Keratinocyte (primary cell): ENCODE measurements around the gene KIFC3. TPM values are rescaled to one million over a fixed set of nuclear protein-coding genes. Genes with fewer than 3 reads are reported as not detected.
"Not testable (repeated sequence)": the region's sequence is repeated elsewhere in the genome, so short reads cannot be mapped to it uniquely, and the experiment has no call there.

ENCODE experiments used
- DNase-seq: peaks from one replicate; pipeline ENCODE4 v3.0.0-alpha.2; 2011; ENCODE audit warnings: low read depth, missing footprints, low spot score
- FAIRE-seq: peaks from 2 replicates; lab custom pipeline; 2011; peaks lifted over from hg19 to GRCh38; lab: Jason Lieb, UNC
- H2AFZ ChIP-seq: 2 replicates; pipeline ENCODE4 v1.6.0; 2012; ENCODE audit warnings: low read length, control low read depth, inconsistent platforms; ENCODE audit not compliant: control insufficient read depth
- H3K27ac ChIP-seq: 2 replicates; pipeline ENCODE4 v1.5.1; 2011; ENCODE audit warnings: low read length; ENCODE audit not compliant: control insufficient read depth, insufficient read depth
- H3K27me3 ChIP-seq: 3 replicates; pipeline ENCODE4 v1.6.0; 2011; ENCODE audit warnings: low read length; ENCODE audit not compliant: control insufficient read depth, insufficient read depth; ENCODE audit errors: extremely low read depth
- H3K36me3 ChIP-seq, 2 experiments: 2 replicates in 1 of 2; 3 replicates in 1 of 2; pipeline ENCODE4 v1.5.1; 2011; ENCODE audit warnings: low read length in 2 of 2, mild to moderate bottlenecking in 1 of 2; ENCODE audit not compliant: control insufficient read depth in 2 of 2, insufficient read depth in 2 of 2; ENCODE audit errors: extremely low read depth in 1 of 2
- H3K4me1 ChIP-seq: 3 replicates; pipeline ENCODE4 v1.5.1; 2011; ENCODE audit warnings: low read length; ENCODE audit not compliant: control insufficient read depth, insufficient read depth; ENCODE audit errors: extremely low read depth
- H3K4me2 ChIP-seq: 3 replicates; pipeline ENCODE4 v1.6.0; 2011; ENCODE audit warnings: low read depth, low read length; ENCODE audit not compliant: control insufficient read depth, insufficient read depth; ENCODE audit errors: extremely low read depth
- H3K4me3 ChIP-seq, 3 experiments: fragments of 200-600 bp in 1 of 3; sonication (generic) in 1 of 3; 2 replicates in 2 of 3; 3 replicates in 1 of 3; pipeline ENCODE4 v1.5.1; 2011 to 2016; ENCODE audit warnings: low read length in 3 of 3, mild to moderate bottlenecking in 3 of 3, control low read depth in 2 of 3, inconsistent platforms in 1 of 3, low read depth in 1 of 3, mixed read lengths in 1 of 3, mixed run types in 1 of 3, moderate library complexity in 1 of 3; ENCODE audit not compliant: control insufficient read depth in 2 of 3, insufficient read depth in 2 of 3; ENCODE audit errors: extremely low read depth in 1 of 3
- H3K79me2 ChIP-seq: 2 replicates; pipeline ENCODE4 v1.6.0; 2012; ENCODE audit warnings: low read length; ENCODE audit not compliant: control insufficient read depth, insufficient read depth
- H3K9ac ChIP-seq: 3 replicates; pipeline ENCODE4 v1.6.0; 2011; ENCODE audit warnings: low read length; ENCODE audit not compliant: control insufficient read depth, insufficient read depth; ENCODE audit errors: extremely low read depth
- H3K9me1 ChIP-seq: 3 replicates; pipeline ENCODE4 v1.6.0; 2011; ENCODE audit warnings: low read length; ENCODE audit not compliant: control insufficient read depth, insufficient read depth; ENCODE audit errors: extremely low read depth
- H3K9me3 ChIP-seq: 2 replicates; pipeline ENCODE4 v1.5.1; 2012; ENCODE audit warnings: low read depth, low read length; ENCODE audit not compliant: control insufficient read depth
- H4K20me1 ChIP-seq: 3 replicates; pipeline ENCODE4 v1.6.0; 2011; ENCODE audit warnings: low read length; ENCODE audit not compliant: control insufficient read depth, insufficient read depth; ENCODE audit errors: extremely low read depth
- CTCF ChIP-seq, 3 experiments: IDR thresholded peaks in 1 of 3; conservative IDR thresholded peaks in 1 of 3; optimal IDR thresholded peaks in 1 of 3; 2 replicates in 2 of 3; 3 replicates in 1 of 3; pipeline versions ENCODE3 to v1.5.1; 2011; ENCODE audit warnings: low read length in 3 of 3, mild to moderate bottlenecking in 3 of 3, moderate library complexity in 2 of 3, control low read depth in 1 of 3, inconsistent platforms in 1 of 3; ENCODE audit not compliant: insufficient read depth in 2 of 3; ENCODE audit errors: extremely low read depth in 1 of 3
- EZH2 ChIP-seq: IDR thresholded peaks from one replicate; pipeline ENCODE4 v1.6.1; 2012; ENCODE audit warnings: inconsistent platforms, mild to moderate bottlenecking, low read length, moderate library complexity
- dilution Hi-C: fragments of 300-500 bp; cut with MboI; formaldehyde crosslinking; loops from one replicate; pipeline ENCODE4 v1.7.0; 2020; ENCODE audit warnings: low sequenced_read_pairs; ENCODE audit not compliant: extremely low pct_ligation_motif_present
- polyA plus RNA-seq, 5 experiments: library from polyadenylated mRNA; depleted of rRNA in 3 of 5; stranded (reverse) in 3 of 5; stranded (forward) in 1 of 5; unstranded in 1 of 5; fragments of >200 nt; gene quantifications; 1 replicate in 1 of 5; 2 replicates in 3 of 5; 3 replicates in 1 of 5; pipeline versions ENCODE4 v1.2.1 to v1.2.3, GENCODE V29; 2011 to 2012; ENCODE audit warnings: missing spikeins in 2 of 5, low read depth in 1 of 5, low replicate concordance in 1 of 5

Gene KIFC3
- polyA plus RNA-seq, 1 donor (not counting 4 experiments of a cell fraction or from before 2014, with no cell fraction given), result 22.7 TPM

GRCh38 chr16:57713596-57713995 lies 88.7 kb downstream of the KIFC3 start:
- no peak overlapping the region for H3K9ac ChIP-seq
- H3K9me1 ChIP-seq, result no peaks in the 10 kb centered on the region
- no peak overlapping the region for H2AFZ ChIP-seq
- no peak overlapping the region for H3K4me3 ChIP-seq
- no peaks in the 10 kb centered on the region for H3K36me3 ChIP-seq
- H3K4me2 ChIP-seq, result no peak overlapping the region
- DNase-seq (no peak), FAIRE-seq (no peak)
- H3K27ac ChIP-seq, result no peak overlapping the region
- TF ChIP-seq CTCF (optimal IDR thresholded peaks at IDR 0.05 in 1 of 3, IDR thresholded peaks at IDR 0.05 in 1 of 3, conservative IDR thresholded peaks at IDR 0.05 in 1 of 3; ENCODE audit: extremely low read depth in 1 of 3, insufficient read depth in 2 of 3, low read length in 3 of 3) (no peak), EZH2 (no peak)
- no peaks in the 10 kb centered on the region for H3K4me1 ChIP-seq
- H3K9me3 ChIP-seq, result no peaks in the 10 kb centered on the region
- H3K79me2 ChIP-seq, result no peaks in the 10 kb centered on the region
- H4K20me1 ChIP-seq, result no peaks in the 10 kb centered on the region
- H3K27me3 ChIP-seq, result peaks cover 11% of the 10 kb centered on the region
- dilution Hi-C loops, result no loop called here

GRCh38 chr16:57712569-57712968 lies 89.7 kb downstream of the KIFC3 start:
- H3K27me3 ChIP-seq, result peaks cover 11% of the 10 kb centered on the region
- H3K36me3 ChIP-seq, H4K20me1 ChIP-seq, H3K9me1 ChIP-seq, H3K9ac ChIP-seq, FAIRE-seq, H3K4me1 ChIP-seq, H2AFZ ChIP-seq, H3K79me2 ChIP-seq, H3K4me2 ChIP-seq, H3K9me3 ChIP-seq, H3K27ac ChIP-seq, dilution Hi-C loops, H3K4me3 ChIP-seq, DNase-seq: not testable (repeated sequence)

- Histone ChIP-seq H2AFZ (no peak overlapping the region), H3K4me1 (no peaks in the 10 kb centered on the region), H3K4me3 (no peak overlapping the region), H3K9ac (no peak overlapping the region), H3K27ac (no peak overlapping the region), H3K27me3 (peaks cover 15% of the 10 kb centered on the region), H3K4me2 (no peak overlapping the region), H3K79me2 (no peaks in the 10 kb centered on the region), H4K20me1 (no peaks in the 10 kb centered on the region), H3K9me3 (no peaks in the 10 kb centered on the region), H3K36me3 (no peaks in the 10 kb centered on the region), H3K9me1 (no peaks in the 10 kb centered on the region)
- TF ChIP-seq EZH2 (no peak), CTCF (optimal IDR thresholded peaks at IDR 0.05 in 1 of 3, IDR thresholded peaks at IDR 0.05 in 1 of 3, conservative IDR thresholded peaks at IDR 0.05 in 1 of 3; ENCODE audit: extremely low read depth in 1 of 3, insufficient read depth in 2 of 3, low read length in 3 of 3) (no peak)
- dilution Hi-C loops, result no loop called here
- no peak for DNase-seq
- no peak for FAIRE-seq
Observed at GRCh38 chr16:57711993-57712392, 90.3 kb downstream of the KIFC3 start.
